Gastroesophageal sphincter (tissue), 4 donors: ENCODE data around the gene B3GNT4. TPM values are rescaled to one million over a fixed set of nuclear protein-coding genes. Genes with fewer than 3 reads are reported as not detected.
A peak's percentile ranks its signal among the peaks of the same experiment; 100 is the strongest.

Source experiments
- ATAC-seq: fragments of 150-250 bp; one replicate; pipeline ENCODE4 v1.9.1; 2016; ENCODE audit warnings: mild to moderate bottlenecking, moderate library complexity
- H3K27ac ChIP-seq, 4 donors: fragments of 200-600 bp; sonication (generic) in 3 of 4; 1 replicate in 3 of 4; 2 replicates in 1 of 4; pipeline ENCODE4 v1.5.1; 2016 to 2019
- H3K27me3 ChIP-seq: fragments of 200-600 bp; sonication (generic); one replicate; pipeline ENCODE4 v1.5.1; 2019
- H3K36me3 ChIP-seq, 2 donors: fragments of 200-600 bp; sonication (generic); one replicate each; pipeline ENCODE4 v1.5.1; 2019; ENCODE audit warnings: control low read depth in 1 of 2
- H3K4me1 ChIP-seq, 3 donors: fragments of 200-600 bp; sonication (generic); 1 replicate in 2 of 3; 2 replicates in 1 of 3; pipeline ENCODE4 v1.5.1; 2016 to 2019; ENCODE audit warnings: control low read depth in 2 of 3
- H3K4me3 ChIP-seq, 2 donors: fragments of 200-600 bp; sonication (generic); one replicate each; pipeline ENCODE4 v1.5.1; 2019; ENCODE audit warnings: mild to moderate bottlenecking in 1 of 2, moderate library complexity in 1 of 2
- H3K9me3 ChIP-seq, 3 donors: fragments of 200-600 bp; sonication (generic); one replicate each; pipeline ENCODE4 v1.5.1; 2017 to 2019; ENCODE audit warnings: control low read depth in 2 of 3
- CTCF ChIP-seq, 4 experiments: fragments of 200-600 bp in 2 of 4; fragments of 450-650 bp in 2 of 4; sonication (generic) in 1 of 4; IDR thresholded peaks; one replicate each; pipeline ENCODE4 v1.5.1; 2017 to 2019; ENCODE audit warnings: antibody characterized with exemption in 4 of 4, mild to moderate bottlenecking in 2 of 4, moderate library complexity in 2 of 4
- EP300 ChIP-seq: sonication (generic); formaldehyde crosslinking; IDR thresholded peaks from one replicate; pipeline ENCODE4 v1.6.1; 2017; ENCODE audit warnings: antibody characterized with exemption, mild to moderate bottlenecking
- POLR2A ChIP-seq, 2 donors: fragments of 450-650 bp; IDR thresholded peaks; one replicate each; pipeline ENCODE4 v1.6.1; 2017; ENCODE audit warnings: antibody characterized with exemption in 2 of 2, mild to moderate bottlenecking in 2 of 2, moderate library complexity in 1 of 2
- POLR2AphosphoS5 ChIP-seq: sonication (generic); formaldehyde crosslinking; IDR thresholded peaks from one replicate; pipeline ENCODE4 v1.6.1; 2017; ENCODE audit warnings: antibody characterized with exemption
- WGBS, 2 donors: methylation state at CpG; one replicate each; pipeline ENCODE4 v1.1.5; 2018; ENCODE audit warnings: low coverage in 1 of 2; 5-methylcytosine and 5-hydroxymethylcytosine counted together
- total RNA-seq, 4 donors: library from RNA; depleted of rRNA; stranded (reverse); fragments of >200 nt; gene quantifications; one replicate each; pipeline ENCODE4 v1.1.0, GENCODE V29; 2016

The B3GNT4 gene
- total RNA-seq, 4 donors from 2014 or later = not detected

DNA sequence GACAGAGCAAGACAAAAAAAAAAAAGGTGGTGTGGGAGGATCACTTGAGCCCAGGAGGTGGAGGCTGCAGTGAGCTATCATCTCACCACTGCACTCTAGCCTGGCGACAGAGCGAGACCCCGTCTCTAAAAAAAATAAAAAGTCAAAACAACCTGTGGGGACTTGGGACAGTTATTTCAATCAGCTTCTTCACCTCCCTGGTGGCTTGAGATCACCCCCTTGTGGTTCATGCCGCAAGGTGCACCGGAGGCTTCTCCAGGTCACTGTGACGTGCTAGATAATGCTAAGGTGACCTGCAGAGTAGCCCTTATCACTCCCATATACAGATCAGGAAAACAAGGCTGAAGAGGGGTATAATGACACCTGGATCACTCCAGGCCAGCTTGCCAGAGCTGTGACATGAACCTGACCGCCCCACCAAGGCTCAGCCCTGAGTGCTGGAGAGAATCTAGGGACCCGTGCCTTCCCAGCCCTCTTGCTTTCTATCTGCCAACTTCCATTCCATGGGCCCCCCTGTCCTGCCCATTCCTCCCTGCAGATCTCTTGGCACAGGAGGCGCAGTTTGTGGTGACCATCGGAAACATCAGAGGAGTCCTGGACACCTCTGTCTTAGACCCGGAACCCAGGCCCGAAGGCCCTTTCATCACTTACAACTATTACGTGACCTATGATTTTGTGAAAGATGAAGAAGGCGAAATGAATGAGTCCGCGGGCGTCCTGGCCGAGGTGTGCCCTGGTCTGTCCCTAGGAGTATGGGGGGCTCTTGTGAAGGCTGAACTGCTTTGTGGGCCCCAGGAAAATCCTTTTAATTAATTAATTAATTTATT lies 12.5 kb upstream of the B3GNT4 start:
- no peak for ATAC-seq
- H3K36me3 ChIP-seq = no peaks in the 10 kb centered on the region

GRCh38 chr12:122192441-122192840 lies 11.1 kb upstream of the B3GNT4 start:
- peaks cover 0 to 6% (median 0%) of the 10 kb centered on the region in 3 donors for H3K9me3 ChIP-seq
- ATAC-seq = no peak
- no peaks in the 10 kb centered on the region for H3K4me1 ChIP-seq
- WGBS, 2 donors = 76% methylated on average over 3 of the region's 11 CpGs; no CpG with 5 or more reads in 1 of the 2 donors
- no peaks in the 10 kb centered on the region for H3K36me3 ChIP-seq
- H3K27me3 ChIP-seq = peaks cover 7% of the 10 kb centered on the region
- no peak overlapping the region for H3K4me3 ChIP-seq
- H3K27ac ChIP-seq = no peak overlapping the region
- TF ChIP-seq POLR2AphosphoS5 (no peak), CTCF (IDR thresholded peaks at IDR 0.05) (no peak), POLR2A (IDR thresholded peaks at IDR 0.05) (no peak), EP300 (no peak)

More for the DNA sequence above, 12.5 kb upstream of the B3GNT4 start:
- Histone ChIP-seq H3K4me3 (no peak overlapping the region), H3K27ac (no peak overlapping the region), H3K27me3 (no peaks in the 10 kb centered on the region), H3K4me1 (no peaks in the 10 kb centered on the region), H3K9me3 (peaks cover 0 to 6% (median 0%) of the 10 kb centered on the region in 3 donors)
- WGBS, 2 donors = 4 to 59% methylated on average over 4 to 16 of the region's 18 CpGs
- TF ChIP-seq POLR2AphosphoS5 = no peak
- TF ChIP-seq POLR2A (IDR thresholded peaks at IDR 0.05) = no peak
- no peak for TF ChIP-seq EP300
- peak in 3 of 4 experiments; percentile 31 to 73 (median 62) for TF ChIP-seq CTCF (IDR thresholded peaks at IDR 0.05)

DNA sequence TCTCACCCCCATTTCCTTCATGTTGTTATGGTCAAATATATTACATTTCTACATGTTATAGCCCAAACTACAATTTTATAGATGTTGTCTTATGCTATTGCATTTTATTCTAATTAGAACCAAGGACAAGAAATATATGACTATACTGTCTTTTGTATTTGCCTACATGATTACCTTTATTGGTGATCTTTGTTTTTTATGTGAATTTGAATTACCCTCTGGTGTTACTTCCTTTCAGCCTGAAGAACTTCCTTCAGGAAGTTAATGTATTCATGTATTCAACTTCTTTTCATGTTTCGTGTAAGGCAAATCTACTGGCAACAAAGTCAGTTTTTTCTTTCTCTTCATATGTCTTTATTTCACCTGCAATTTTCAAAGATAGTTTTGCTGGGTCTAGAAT lies 8.7 kb upstream of the B3GNT4 start:
- H3K36me3 ChIP-seq = no peaks in the 10 kb centered on the region
- H3K9me3 ChIP-seq = peaks cover 0 to 6% (median 0%) of the 10 kb centered on the region in 3 donors
- H3K27me3 ChIP-seq = peaks cover 31% of the 10 kb centered on the region
- no peak for ATAC-seq
- no peak overlapping the region for H3K27ac ChIP-seq
- no peak overlapping the region for H3K4me3 ChIP-seq
- 67 to 71% methylated on average over 1 of the region's 1 CpG for WGBS, 2 donors
- H3K4me1 ChIP-seq = no peaks in the 10 kb centered on the region
- TF ChIP-seq CTCF (IDR thresholded peaks at IDR 0.05) (no peak), EP300 (no peak), POLR2A (IDR thresholded peaks at IDR 0.05) (no peak), POLR2AphosphoS5 (no peak)

DNA sequence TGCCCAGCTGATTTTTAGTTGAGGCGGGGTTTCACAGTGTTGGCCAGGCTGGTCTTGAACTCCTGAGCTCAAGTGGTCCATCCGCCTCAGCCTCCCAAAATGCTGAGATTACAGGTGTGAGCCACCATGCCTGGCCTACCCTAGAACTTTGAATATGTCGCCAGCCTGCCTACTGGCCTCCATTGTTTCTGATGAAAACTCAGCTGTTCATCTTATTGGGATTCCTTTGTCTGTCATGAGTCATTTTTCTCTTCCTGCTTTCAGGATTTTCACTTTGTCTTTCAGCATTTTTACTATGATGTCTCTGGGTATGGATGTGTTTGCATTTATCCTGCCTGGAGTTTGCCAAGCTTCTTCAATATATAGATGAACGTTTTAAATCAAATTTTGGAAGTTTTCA lies 8.1 kb upstream of the B3GNT4 start:
- Histone ChIP-seq H3K27me3 (peaks cover 37% of the 10 kb centered on the region), H3K27ac (no peak overlapping the region), H3K4me3 (no peak overlapping the region), H3K9me3 (peaks cover 0 to 6% (median 0%) of the 10 kb centered on the region in 3 donors), H3K4me1 (no peaks in the 10 kb centered on the region), H3K36me3 (no peaks in the 10 kb centered on the region)
- no peak for ATAC-seq
- 76 to 90% methylated on average over 3 of the region's 4 CpGs for WGBS, 2 donors
- no peak for TF ChIP-seq EP300
- TF ChIP-seq POLR2AphosphoS5 = no peak
- no peak for TF ChIP-seq CTCF (IDR thresholded peaks at IDR 0.05)
- TF ChIP-seq POLR2A (IDR thresholded peaks at IDR 0.05) = no peak

DNA sequence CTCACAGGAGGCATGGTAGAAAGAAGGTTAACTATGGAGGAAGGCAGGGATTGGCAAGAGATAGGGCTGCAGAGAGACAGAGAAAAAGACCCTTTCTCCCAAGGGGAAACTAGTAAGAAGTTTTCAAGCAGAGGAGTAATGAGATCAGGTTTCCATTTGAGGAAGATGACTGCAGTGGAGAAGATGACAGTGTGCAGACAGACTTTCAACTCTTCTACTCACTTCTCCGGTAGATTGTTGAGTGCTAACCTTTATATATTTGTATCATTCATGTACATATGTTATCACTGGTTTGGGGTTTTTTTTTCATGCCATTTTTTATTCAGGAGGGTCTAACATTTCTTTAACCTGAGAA lies 5.9 kb upstream of the B3GNT4 start:
- peaks cover 58% of the 10 kb centered on the region for H3K27me3 ChIP-seq
- peaks cover 0 to 6% (median 0%) of the 10 kb centered on the region in 3 donors for H3K9me3 ChIP-seq
- no peaks in the 10 kb centered on the region for H3K36me3 ChIP-seq
- no peak for TF ChIP-seq POLR2A (IDR thresholded peaks at IDR 0.05)
- TF ChIP-seq EP300 = no peak
- TF ChIP-seq CTCF (IDR thresholded peaks at IDR 0.05) = no peak
- TF ChIP-seq POLR2AphosphoS5 = no peak
- H3K27ac ChIP-seq = no peak overlapping the region
- H3K4me1 ChIP-seq = no peaks in the 10 kb centered on the region
- 33 to 44% methylated on average over 1 of the region's 1 CpG for WGBS, 2 donors
- ATAC-seq = no peak
- H3K4me3 ChIP-seq = no peak overlapping the region
